Activated T-helper 1 cell treated with anti-CD3 and anti-CD28 coated beads, Interleukin-12 subunit alpha, Interleukin-12 subunit beta, Interleukin-2, Interleukin-4 antibody, amounts not matched to agents 30 ng/mL and 10 ng/mL and 1 ng/mL, durations not matched to agents 14 hours and 24 hours and 36 hours (primary cell): ENCODE data around the gene ASAP2. TPM values are rescaled to one million over a fixed set of nuclear protein-coding genes. Genes with fewer than 3 reads are reported as not detected.

ENCODE experiments used
- DNase-seq: peaks from one replicate; pipeline ENCODE4 v3.0.0; 2021; ENCODE audit warnings: low spot score
- H3K27ac Mint-ChIP-seq: one replicate; pipeline ENCODE4 v1.8.0; 2021; ENCODE audit warnings: mild to moderate bottlenecking, mixed read lengths
- H3K27me3 Mint-ChIP-seq: one replicate; pipeline ENCODE4 v1.8.0; 2022; ENCODE audit warnings: mild to moderate bottlenecking, moderate library complexity, mixed read lengths; ENCODE audit not compliant: insufficient read depth
- H3K36me3 Mint-ChIP-seq: one replicate; pipeline ENCODE4 v1.8.0; 2021; ENCODE audit warnings: low read depth, mixed read lengths
- H3K4me1 Mint-ChIP-seq: one replicate; pipeline ENCODE4 v1.8.0; 2021; ENCODE audit warnings: low read depth, mixed read lengths
- H3K4me3 Mint-ChIP-seq: one replicate; pipeline ENCODE4 v1.8.0; 2021; ENCODE audit warnings: mild to moderate bottlenecking, moderate library complexity, mixed read lengths
- H3K9me3 Mint-ChIP-seq: one replicate; pipeline ENCODE4 v1.8.0; 2021; ENCODE audit warnings: mixed read lengths
- intact Hi-C: fragments of 100-400 bp; cut with micrococcal nuclease; formaldehyde crosslinking; loops from one replicate; pipeline ENCODE4 v1.15.1; 2024
- total RNA-seq: library from RNA; stranded (reverse); gene quantifications from 2 replicates; pipeline ENCODE4 v1.2.3, GENCODE V29; 2022

ASAP2 gene
- total RNA-seq, 1 donor from 2014 or later: 0.34 TPM

- intact Hi-C loops: no loop called here
- DNase-seq: no peak
- no peaks in the 10 kb centered on the region for H3K9me3 Mint-ChIP-seq
These were observed 174.4 kb downstream of the ASAP2 start for GRCh38 chr2:9380702-9381628.

DNA sequence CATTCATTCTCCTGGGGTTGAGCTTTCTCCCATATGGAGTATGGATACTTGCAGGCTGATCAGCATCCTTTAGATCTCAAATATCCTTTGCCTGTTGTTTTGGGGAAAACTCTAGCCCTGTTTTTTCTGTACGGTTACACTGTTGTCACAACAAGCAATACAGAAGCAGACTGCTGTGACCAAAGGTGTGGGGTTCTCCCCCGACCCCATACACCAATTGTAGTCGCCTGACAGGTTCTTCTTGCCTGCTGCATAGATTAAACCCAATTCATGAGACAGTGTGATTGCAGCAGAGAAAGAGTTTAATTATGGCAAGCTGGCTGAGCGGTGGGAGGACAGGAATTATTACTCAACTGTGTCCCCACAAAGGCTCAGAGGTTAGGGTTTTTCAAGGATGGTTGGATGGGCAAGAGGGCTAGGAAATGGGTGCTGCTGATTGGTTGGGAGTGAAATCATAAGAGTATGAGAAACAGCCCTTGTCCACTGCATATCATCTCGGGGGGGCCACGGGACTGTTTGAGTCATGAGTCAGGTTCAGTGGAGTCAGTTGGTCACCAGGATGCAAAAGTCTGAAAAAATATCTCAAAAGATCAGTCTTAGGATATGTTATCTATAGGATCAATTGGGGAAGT lies 176.1 kb downstream of the ASAP2 start:
- H3K9me3 Mint-ChIP-seq: no peaks in the 10 kb centered on the region
- DNase-seq: no peak
- H3K27ac Mint-ChIP-seq: no peak overlapping the region
- no peak overlapping the region for H3K4me3 Mint-ChIP-seq
- H3K4me1 Mint-ChIP-seq: no peaks in the 10 kb centered on the region
- peaks cover 7% of the 10 kb centered on the region for H3K27me3 Mint-ChIP-seq
- no peaks in the 10 kb centered on the region for H3K36me3 Mint-ChIP-seq
- intact Hi-C loops: no loop called here

More at GRCh38 chr2:9380702-9381628, 174.4 kb downstream of the ASAP2 start:
- Mint-ChIP-seq H3K27me3 (peaks cover 9% of the 10 kb centered on the region), H3K36me3 (no peaks in the 10 kb centered on the region), H3K4me3 (no peak overlapping the region), H3K27ac (no peak overlapping the region), H3K4me1 (no peaks in the 10 kb centered on the region)

DNA sequence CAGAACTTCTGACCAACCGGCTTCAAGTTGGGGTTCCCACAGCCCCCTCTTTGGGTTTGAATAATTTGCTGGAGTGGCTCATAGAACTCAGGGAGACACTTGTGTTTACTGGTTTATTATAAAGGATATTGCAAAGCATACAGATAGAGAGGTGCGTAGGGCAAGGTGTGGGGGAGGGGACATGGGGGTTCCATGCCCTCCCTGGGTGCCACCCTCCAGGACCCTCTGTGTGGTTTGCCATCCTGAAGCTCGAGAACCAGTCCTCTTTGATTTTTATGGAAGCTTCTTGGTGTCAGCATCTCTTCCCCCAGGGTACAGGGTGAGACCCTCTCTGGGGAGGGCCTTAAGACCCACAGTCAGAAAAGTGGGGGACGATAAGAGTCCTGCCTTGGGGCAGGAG lies 177.9 kb downstream of the ASAP2 start:
- H3K9me3 Mint-ChIP-seq: no peaks in the 10 kb centered on the region
- no peak overlapping the region for H3K4me3 Mint-ChIP-seq
- peaks cover 2% of the 10 kb centered on the region for H3K27me3 Mint-ChIP-seq
- intact Hi-C loops: no loop called here
- no peak overlapping the region for H3K27ac Mint-ChIP-seq
- DNase-seq: no peak
- no peaks in the 10 kb centered on the region for H3K36me3 Mint-ChIP-seq
- no peaks in the 10 kb centered on the region for H3K4me1 Mint-ChIP-seq

DNA sequence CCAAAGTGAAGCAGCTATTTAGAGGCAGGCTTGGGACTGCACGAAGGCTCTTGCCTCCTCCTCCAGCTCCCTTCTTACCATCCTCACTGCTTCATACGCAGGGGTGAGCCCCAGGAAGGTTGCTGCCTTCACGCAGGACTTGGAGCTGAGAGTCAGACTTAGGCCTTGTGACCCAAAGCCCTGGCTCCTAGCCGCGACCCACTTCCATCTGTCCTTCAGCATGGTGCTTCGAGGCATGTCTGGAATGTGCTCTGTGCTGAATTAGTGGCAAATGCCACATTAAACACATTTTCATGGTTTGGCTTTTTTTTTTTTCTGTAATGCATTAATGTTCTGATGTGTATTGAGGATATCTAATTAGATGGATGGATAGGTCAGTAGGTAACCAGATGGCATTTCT lies 179.2 kb downstream of the ASAP2 start:
- Mint-ChIP-seq H3K36me3 (no peaks in the 10 kb centered on the region), H3K4me3 (no peak overlapping the region), H3K4me1 (no peaks in the 10 kb centered on the region), H3K9me3 (no peaks in the 10 kb centered on the region), H3K27ac (no peak overlapping the region), H3K27me3 (peaks cover 2% of the 10 kb centered on the region)
- no peak for DNase-seq
- intact Hi-C loops: no loop called here

DNA sequence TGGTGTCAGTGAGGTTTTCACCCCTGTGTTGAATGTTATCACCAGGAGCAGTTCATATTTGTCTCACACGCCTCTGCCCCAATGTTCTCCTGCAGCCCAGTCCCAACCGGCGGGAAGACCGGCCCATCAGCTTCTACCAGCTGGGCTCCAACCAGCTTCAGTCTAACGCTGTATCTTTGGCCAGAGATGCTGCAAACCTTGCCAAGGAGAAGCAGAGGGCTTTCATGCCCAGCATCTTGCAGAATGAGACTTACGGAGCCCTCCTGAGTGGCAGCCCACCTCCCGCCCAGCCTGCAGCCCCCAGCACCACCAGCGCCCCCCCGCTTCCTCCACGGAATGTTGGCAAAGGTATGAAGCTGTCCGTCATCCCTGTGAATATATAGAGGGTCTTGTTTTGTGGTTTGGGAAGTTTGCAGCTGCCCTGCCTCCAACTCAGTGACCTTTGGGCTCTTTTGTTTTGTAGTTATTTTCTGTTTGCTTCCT lies 181.6 kb downstream of the ASAP2 start:
- Mint-ChIP-seq H3K27ac (no peak overlapping the region), H3K9me3 (no peaks in the 10 kb centered on the region), H3K4me1 (no peaks in the 10 kb centered on the region), H3K27me3 (peaks cover 1% of the 10 kb centered on the region), H3K4me3 (no peak overlapping the region), H3K36me3 (no peaks in the 10 kb centered on the region)
- DNase-seq: no peak
- intact Hi-C loops: no loop called here

DNA sequence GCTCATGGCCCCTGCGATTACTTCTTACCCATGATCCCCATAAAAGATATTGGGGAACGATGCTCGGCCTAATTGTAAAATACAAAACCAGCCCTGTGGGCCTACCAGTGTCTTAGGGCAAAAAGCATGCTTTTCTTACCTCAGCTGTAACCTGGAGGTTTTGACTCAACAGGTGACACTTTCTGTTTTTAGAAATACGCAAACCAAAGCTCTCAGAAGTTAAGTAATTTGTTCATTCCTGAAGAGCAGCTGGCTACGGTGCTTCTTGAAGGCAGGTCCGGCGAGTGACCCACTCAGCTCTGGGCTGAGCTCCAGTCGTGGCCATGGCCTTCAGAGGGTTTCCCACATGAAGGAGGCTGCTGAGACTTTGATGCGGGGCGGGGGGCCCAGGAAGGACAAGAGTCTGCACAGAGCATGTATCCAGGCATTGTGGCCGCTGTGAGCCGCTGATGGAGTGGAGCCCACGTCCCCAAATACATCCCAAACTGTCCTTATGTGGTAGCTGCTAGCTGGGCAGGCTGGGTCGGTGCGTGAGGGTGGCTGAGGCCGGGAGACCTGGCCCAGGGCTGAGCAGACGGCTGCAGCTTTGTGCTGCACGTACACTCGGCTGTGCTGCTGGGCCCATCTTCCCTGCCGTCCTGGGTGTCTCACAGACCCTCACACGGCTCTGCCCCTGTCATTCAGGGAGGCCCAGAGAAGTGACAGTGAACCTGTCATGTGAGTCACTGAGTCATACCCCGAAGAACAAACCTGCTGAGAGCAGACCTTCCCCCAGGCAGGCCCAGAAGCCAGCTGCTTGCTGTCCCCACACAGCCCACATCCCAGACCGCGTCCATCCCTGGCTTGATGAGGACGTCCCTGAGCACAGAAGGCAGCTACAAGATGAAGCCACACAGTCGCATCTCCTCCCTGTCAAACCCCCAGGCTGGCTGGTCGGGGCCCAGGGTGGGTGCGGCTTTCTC lies 182.6 kb downstream of the ASAP2 start:
- no peaks in the 10 kb centered on the region for H3K9me3 Mint-ChIP-seq
- H3K4me1 Mint-ChIP-seq: no peaks in the 10 kb centered on the region
- peaks cover 1% of the 10 kb centered on the region for H3K27me3 Mint-ChIP-seq
- no peaks in the 10 kb centered on the region for H3K36me3 Mint-ChIP-seq
- intact Hi-C loops: no loop called here
- DNase-seq: no peak
- no peak overlapping the region for H3K27ac Mint-ChIP-seq
- H3K4me3 Mint-ChIP-seq: no peak overlapping the region

- no peaks in the 10 kb centered on the region for H3K4me1 Mint-ChIP-seq
- intact Hi-C loops: no loop called here
- no peaks in the 10 kb centered on the region for H3K36me3 Mint-ChIP-seq
- H3K9me3 Mint-ChIP-seq: no peaks in the 10 kb centered on the region
- DNase-seq: no peak
- H3K27ac Mint-ChIP-seq: no peak overlapping the region
- H3K4me3 Mint-ChIP-seq: no peak overlapping the region
- H3K27me3 Mint-ChIP-seq: peaks cover 1% of the 10 kb centered on the region
These were observed 183.7 kb downstream of the ASAP2 start for GRCh38 chr2:9390151-9390850.

DNA sequence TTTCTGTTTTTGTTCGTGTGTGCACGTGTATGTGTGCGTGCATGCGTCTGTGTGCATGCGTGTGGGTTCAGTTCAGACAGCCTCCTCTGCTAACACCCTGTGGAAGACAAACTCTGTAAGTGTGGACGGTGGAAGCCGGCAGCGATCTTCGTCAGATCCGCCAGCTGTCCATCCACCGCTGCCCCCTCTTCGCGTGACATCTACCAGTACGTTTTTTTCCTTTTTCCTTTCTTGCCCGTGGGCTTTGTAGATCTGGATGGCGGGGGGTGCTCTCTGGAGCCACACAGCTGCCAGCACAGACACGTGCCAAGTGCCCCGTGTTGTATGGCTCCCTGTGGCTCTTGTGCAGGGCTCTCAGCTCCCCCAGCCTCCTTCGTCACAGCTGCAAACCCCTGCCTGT lies 184.4 kb downstream of the ASAP2 start:
- Mint-ChIP-seq H3K36me3 (no peaks in the 10 kb centered on the region), H3K9me3 (no peaks in the 10 kb centered on the region), H3K27ac (no peak overlapping the region), H3K4me1 (no peaks in the 10 kb centered on the region), H3K4me3 (no peak overlapping the region), H3K27me3 (peaks cover 1% of the 10 kb centered on the region)
- intact Hi-C loops: no loop called here
- DNase-seq: no peak

DNA sequence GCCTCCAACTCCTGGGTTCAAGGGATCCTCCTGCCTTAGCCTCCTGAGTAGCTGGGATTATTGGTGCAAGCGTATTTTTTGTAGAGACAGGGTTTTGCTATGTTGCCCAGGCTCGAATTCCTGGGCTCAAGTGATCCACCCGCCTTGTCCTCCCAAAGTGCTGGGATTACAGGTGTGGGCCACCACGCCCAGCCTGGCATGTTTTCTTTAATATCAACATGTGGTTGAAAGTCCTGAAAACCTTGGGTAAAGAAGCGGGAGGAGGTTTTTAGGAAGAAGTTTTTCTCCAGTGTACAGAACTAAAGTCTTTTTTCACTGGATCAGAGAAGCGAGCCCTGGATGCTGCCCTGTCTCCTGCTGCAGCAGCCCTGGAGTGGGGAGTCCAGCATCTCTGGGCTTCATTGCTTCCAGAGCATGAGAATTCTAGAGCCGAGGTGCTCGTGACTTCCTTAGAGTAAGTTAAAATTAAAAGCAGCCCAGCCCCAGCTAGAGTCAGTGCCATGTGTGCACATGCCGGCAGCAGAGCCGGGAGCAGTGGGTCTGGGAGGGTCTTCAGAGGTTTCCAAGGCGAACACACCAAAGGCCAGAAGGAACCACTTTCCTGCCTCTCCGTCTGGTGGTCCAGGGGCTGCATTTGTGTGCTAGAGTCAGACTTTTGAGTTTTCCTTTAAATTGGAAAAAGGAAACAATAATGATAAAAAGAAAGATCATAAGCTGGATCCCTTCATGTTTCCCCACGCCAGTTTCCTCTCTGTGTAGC lies 185.5 kb downstream of the ASAP2 start:
- Mint-ChIP-seq H3K4me3 (no peak overlapping the region), H3K27ac (no peak overlapping the region)

DNA sequence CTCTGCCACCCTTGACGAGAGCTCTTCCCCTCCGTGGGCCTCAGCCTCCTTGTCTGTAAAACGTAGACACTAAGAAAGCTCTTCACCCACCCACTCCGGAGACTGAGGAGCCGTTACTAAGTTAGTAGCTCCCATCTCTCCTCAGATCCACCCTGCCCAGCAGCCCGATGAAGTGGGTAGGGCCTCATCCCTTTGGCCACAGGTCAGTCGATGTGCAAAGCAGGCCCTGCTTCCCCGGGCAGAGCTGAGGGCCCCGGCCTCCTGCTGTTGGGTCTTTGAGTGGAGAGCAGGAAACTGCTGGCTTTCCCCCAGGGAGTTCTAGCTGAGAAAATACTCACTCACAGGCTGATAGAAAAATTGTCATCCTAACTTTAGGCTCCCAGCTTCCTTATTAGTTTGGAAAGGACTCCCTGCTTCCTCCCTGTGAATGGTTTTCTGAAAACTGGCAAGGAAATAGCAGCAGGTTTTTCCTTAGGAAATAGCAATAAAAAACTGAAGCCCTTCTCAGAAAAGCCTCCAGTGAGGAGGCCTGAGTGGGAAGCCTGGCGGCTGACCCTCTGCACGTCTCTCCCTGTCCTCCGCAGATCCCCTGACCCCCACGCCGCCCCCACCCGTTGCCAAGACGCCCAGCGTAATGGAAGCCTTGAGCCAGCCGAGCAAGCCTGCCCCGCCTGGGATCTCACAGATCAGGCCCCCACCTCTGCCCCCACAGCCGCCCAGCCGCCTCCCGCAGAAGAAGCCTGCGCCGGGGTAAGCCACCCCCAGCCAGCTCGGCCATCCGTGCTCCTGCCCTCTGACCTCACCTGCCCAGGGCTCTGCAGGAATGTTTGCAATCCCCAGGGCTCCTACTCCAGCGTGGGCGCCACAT lies 186.5 kb downstream of the ASAP2 start:
- no peak overlapping the region for H3K27ac Mint-ChIP-seq

More for the DNA sequence above, 185.5 kb downstream of the ASAP2 start:
- H3K27me3 Mint-ChIP-seq: peaks cover 1% of the 10 kb centered on the region
- no peaks in the 10 kb centered on the region for H3K36me3 Mint-ChIP-seq
- no peaks in the 10 kb centered on the region for H3K9me3 Mint-ChIP-seq
- DNase-seq: no peak
- no peaks in the 10 kb centered on the region for H3K4me1 Mint-ChIP-seq
- intact Hi-C loops: no loop called here

DNA sequence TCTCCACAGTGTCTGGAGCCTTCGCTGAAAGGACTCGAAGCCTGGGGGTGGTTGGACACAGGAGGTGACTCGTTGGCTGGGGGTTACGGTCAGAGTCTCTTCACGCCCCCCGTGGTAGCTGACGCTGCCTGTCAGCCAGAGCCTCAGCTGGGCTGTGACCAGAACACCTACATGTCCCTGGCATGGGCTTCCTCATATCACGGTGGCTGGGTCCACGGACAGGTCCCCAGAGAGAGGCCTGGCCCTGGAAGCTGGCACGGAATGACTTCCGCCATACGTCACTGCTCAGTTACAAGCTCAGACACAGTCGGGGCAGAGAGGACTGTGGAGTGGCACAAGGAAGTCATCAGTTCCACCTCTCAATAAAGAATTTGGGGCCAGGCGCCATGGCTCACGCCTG lies 188.2 kb downstream of the ASAP2 start:
- H3K4me1 Mint-ChIP-seq: no peaks in the 10 kb centered on the region
- intact Hi-C loops: no loop called here

More for the DNA sequence above, 186.5 kb downstream of the ASAP2 start:
- Mint-ChIP-seq H3K36me3 (no peaks in the 10 kb centered on the region), H3K9me3 (no peaks in the 10 kb centered on the region), H3K4me1 (no peaks in the 10 kb centered on the region), H3K27me3 (peaks cover 1% of the 10 kb centered on the region), H3K4me3 (no peak overlapping the region)
- intact Hi-C loops: no loop called here
- DNase-seq: no peak

More for the DNA sequence above, 188.2 kb downstream of the ASAP2 start:
- Mint-ChIP-seq H3K4me3 (no peak overlapping the region), H3K9me3 (no peaks in the 10 kb centered on the region), H3K27ac (no peak overlapping the region), H3K27me3 (peaks cover 1% of the 10 kb centered on the region), H3K36me3 (no peaks in the 10 kb centered on the region)
- no peak for DNase-seq
